Heart left ventricle (tissue), 16 donors: ENCODE measurements around the gene OGDHL. TPM values are rescaled to one million over a fixed set of nuclear protein-coding genes. Genes with fewer than 3 reads are reported as not detected.

Experiments
- ATAC-seq, 4 donors: fragments of 200-7000 bp; cut with Tn5 transposase; one replicate each; pipeline ENCODE4 v1.9.1; 2020 to 2022; ENCODE audit warnings: moderate library complexity in 4 of 4, mild to moderate bottlenecking in 3 of 4, moderate number of reproducible peaks in 1 of 4
- DNase-seq, 5 donors: peaks; one replicate each; pipeline ENCODE4 v3.0.0-alpha.2; 2020
- H3K27ac ChIP-seq, 12 donors: fragments of 200-600 bp; sonication (generic) in 4 of 12; one replicate each; pipeline versions ENCODE4 v1.5.0 to v1.8.0; 2016 to 2022; ENCODE audit warnings: mild to moderate bottlenecking in 2 of 12
- H3K27me3 ChIP-seq, 9 donors: fragments of 200-600 bp; sonication (generic) in 2 of 9; one replicate each; pipeline versions ENCODE4 v1.5.1 to v1.8.0; 2016 to 2022; ENCODE audit warnings: mild to moderate bottlenecking in 3 of 9
- H3K36me3 ChIP-seq, 9 donors: fragments of 200-600 bp; sonication (generic) in 2 of 9; one replicate each; pipeline versions ENCODE4 v1.5.0 to v1.8.0; 2018 to 2022; ENCODE audit warnings: mild to moderate bottlenecking in 2 of 9
- H3K4me1 ChIP-seq, 12 donors: fragments of 200-600 bp; sonication (generic) in 4 of 12; one replicate each; pipeline versions ENCODE4 v1.5.0 to v1.8.0; 2016 to 2022; ENCODE audit warnings: mild to moderate bottlenecking in 3 of 12
- H3K4me3 ChIP-seq, 12 donors: fragments of 200-600 bp; sonication (generic) in 4 of 12; one replicate each; pipeline versions ENCODE4 v1.5.0 to v1.8.0; 2017 to 2022; ENCODE audit warnings: mild to moderate bottlenecking in 9 of 12, moderate library complexity in 4 of 12
- H3K9me3 ChIP-seq, 12 donors: fragments of 200-600 bp; sonication (generic) in 4 of 12; one replicate each; pipeline versions ENCODE4 v1.5.0 to v1.8.0; 2016 to 2022; ENCODE audit warnings: mild to moderate bottlenecking in 1 of 12
- CTCF ChIP-seq, 12 donors: fragments of 200-600 bp; sonication (generic) in 4 of 12; IDR thresholded peaks; one replicate each; pipeline versions ENCODE4 v1.5.0 to v1.8.0; 2018 to 2022; ENCODE audit warnings: antibody characterized with exemption in 12 of 12, mild to moderate bottlenecking in 5 of 12
- POLR2A ChIP-seq, 2 donors: fragments of 450-650 bp; IDR thresholded peaks; one replicate each; pipeline ENCODE4 v1.6.1; 2017; ENCODE audit warnings: antibody characterized with exemption in 2 of 2, mild to moderate bottlenecking in 2 of 2, moderate library complexity in 2 of 2
- WGBS, 4 donors: extraction: QIAGEN DNeasy Blood & Tissue Kit in 2 of 4; methylation state at CpG; one replicate each; pipeline versions ENCODE4 v1.1.5 to v1.1.7; 2013 to 2018; 5-methylcytosine and 5-hydroxymethylcytosine counted together
- intact Hi-C, 10 donors: fragments of 100-400 bp; cut with DNase I; formaldehyde crosslinking; loops; one replicate each; pipeline versions ENCODE4 v1.11.1 to v1.14.2; 2022
- polyA plus RNA-seq, 2 donors: library from polyadenylated mRNA; stranded (reverse); fragments of 200-250 nt; gene quantifications; one replicate each; pipeline ENCODE4 v1.2.3, GENCODE V29; 2013
- total RNA-seq, 9 donors: library from RNA; depleted of rRNA in 2 of 9; stranded (reverse); fragments of >200 nt in 2 of 9; fragmentation: NEBNext Ultra II Directional in 3 of 9; extraction: Animal tissue kit (Norgen Biotek cat#: 25700) in 3 of 9; gene quantifications; one replicate each; pipeline versions ENCODE4 v1.1.0 to v1.2.4, GENCODE V29; 2016 to 2023
- donor health status: ischemic (EF 13 %, LVEDD 7.1; RV severe dilation, severe dysfunction).
- donor health status: healthy with polysubstance abuse.
- donor health status: DM: no; HTN: yes; CAD: no.
- donor health status: DM: no; HTN: no; CAD: no.
- donor health status: ischemic (EF 25% LVEDD 6.9; RV normal size, moderate dysfunction).
- donor health status: ischemic (EF 25% LVEDD 5.7; RV mildly dilated, moderate dysfunction).
- donor health status: healthy.
- donor health status: DM: yes; HTN: yes; CAD: no.
- donor health status: ischemic (EF 35%, LVEDD 5.7; RV mildly dilated, moderate dysfunction).
- donor health status: nonischemic (EF 11% LVEDD 7.7; RV severe dilation, severe dysfunction).
- donor health status: DM: yes; HTN: yes; CAD: no.
- donor health status: PGD.
- donor health status: ischemic (EF 29% LVEDD 5.4; RV normal size, mild dysfunction).
- donor health status: nonischemic (EF 23%, LVEDD 6.1; RV moderate dilation, normal function).

Gene OGDHL
- total and polyA plus RNA-seq, 11 donors, result 0.18 to 11.3 (median 1.5) TPM

DNA sequence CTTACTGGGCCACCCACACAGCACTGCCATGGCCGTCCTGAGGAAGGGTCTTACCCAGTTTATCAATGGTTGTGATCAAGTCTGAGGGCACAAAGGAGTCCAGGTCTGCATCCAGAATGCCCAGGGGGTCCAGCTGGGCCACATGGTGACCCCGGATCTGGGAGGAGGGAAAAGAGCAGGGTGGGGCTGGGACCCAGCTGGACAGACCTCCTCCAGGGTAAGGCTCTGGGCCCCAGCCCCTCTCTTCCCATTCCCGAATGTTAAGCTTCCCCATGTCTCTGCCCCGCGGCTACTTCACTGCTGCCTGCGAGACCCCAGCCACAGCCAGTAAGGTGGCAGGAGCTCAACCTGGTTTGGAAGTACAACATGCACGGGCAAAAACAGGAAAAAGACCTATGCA, 9.5 kb downstream of the OGDHL start:
- TF ChIP-seq POLR2A (IDR thresholded peaks at IDR 0.05) (no peak), CTCF (IDR thresholded peaks at IDR 0.05) (no peak)
- Histone ChIP-seq H3K4me3 (no peak overlapping the region), H3K4me1 (no peaks in the 10 kb centered on the region), H3K36me3 (no peaks in the 10 kb centered on the region), H3K27ac (no peak overlapping the region), H3K9me3 (no peaks in the 10 kb centered on the region), H3K27me3 (peaks cover 0 to 3% (median 0%) of the 10 kb centered on the region in 9 donors)
- 83 to 86% (median 85%) methylated on average over 6 to 7 of the region's 7 CpGs for WGBS, 4 donors
- ATAC-seq (no peak), DNase-seq (no peak)
- intact Hi-C loops, result loop anchor here in 1 of 10 donors (10.0 kb wide), 1 partner anchor 148 kb away; no protein-coding TSS in a partner anchor

- Histone ChIP-seq H3K4me1 (no peaks in the 10 kb centered on the region), H3K27ac (no peak overlapping the region), H3K36me3 (no peaks in the 10 kb centered on the region), H3K9me3 (no peaks in the 10 kb centered on the region), H3K4me3 (no peak overlapping the region), H3K27me3 (peaks cover 0 to 3% (median 0%) of the 10 kb centered on the region in 9 donors)
- no peak for TF ChIP-seq CTCF (IDR thresholded peaks at IDR 0.05)
- no peak for TF ChIP-seq POLR2A (IDR thresholded peaks at IDR 0.05)
- WGBS, 4 donors, result 69 to 76% (median 73%) methylated on average over 20 of the region's 20 CpGs
- DNase-seq (no peak), ATAC-seq (no peak)
- intact Hi-C loops, result loop anchor here in 1 of 10 donors (10.0 kb wide), 1 partner anchor 147 kb away; no protein-coding TSS in a partner anchor
These were observed 10.2 kb downstream of the OGDHL start for GRCh38 chr10:49751636-49752510.

DNA sequence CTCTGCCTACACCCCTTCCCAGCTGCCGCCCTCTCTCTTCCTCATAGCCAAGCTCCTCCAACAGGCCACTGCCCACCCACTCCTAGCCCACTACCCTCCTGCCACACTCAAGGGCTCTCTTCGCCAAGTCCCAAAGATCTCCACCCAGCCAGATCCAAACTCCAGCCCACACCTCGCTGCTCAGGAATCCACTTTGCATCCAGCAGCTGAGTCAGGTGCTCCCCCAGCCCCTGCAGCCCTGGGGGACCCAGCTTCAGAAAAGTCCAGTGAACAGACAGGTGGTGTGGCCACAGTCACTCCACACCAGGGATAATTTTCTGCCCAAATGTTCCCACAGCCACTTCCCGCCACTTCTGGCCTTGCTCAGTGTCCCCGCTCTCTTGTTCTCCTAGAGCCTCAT, 10.9 kb downstream of the OGDHL start:
- ATAC-seq (no peak), DNase-seq (no peak)
- H3K9me3 ChIP-seq, result no peaks in the 10 kb centered on the region
- H3K27me3 ChIP-seq, result peaks cover 0 to 3% (median 0%) of the 10 kb centered on the region in 9 donors
- 86 to 93% (median 90%) methylated on average over 5 of the region's 5 CpGs for WGBS, 4 donors
- intact Hi-C loops, result loop anchor here in 1 of 10 donors (10.0 kb wide), 1 partner anchor 146 kb away; no protein-coding TSS in a partner anchor
- TF ChIP-seq CTCF (IDR thresholded peaks at IDR 0.05) (no peak), POLR2A (IDR thresholded peaks at IDR 0.05) (no peak)
- no peak overlapping the region for H3K27ac ChIP-seq
- H3K4me3 ChIP-seq, result no peak overlapping the region
- H3K4me1 ChIP-seq, result no peaks in the 10 kb centered on the region
- H3K36me3 ChIP-seq, result no peaks in the 10 kb centered on the region

GRCh38 chr10:49750546-49750945, 11.6 kb downstream of the OGDHL start:
- 81 to 87% (median 86%) methylated on average over 9 of the region's 9 CpGs for WGBS, 4 donors
- ATAC-seq, result no peak
- Histone ChIP-seq H3K4me3 (no peak overlapping the region), H3K27me3 (peaks cover 0 to 3% (median 0%) of the 10 kb centered on the region in 9 donors), H3K27ac (no peak overlapping the region), H3K36me3 (no peaks in the 10 kb centered on the region), H3K9me3 (no peaks in the 10 kb centered on the region), H3K4me1 (no peaks in the 10 kb centered on the region)
- no peak for TF ChIP-seq CTCF (IDR thresholded peaks at IDR 0.05)
- TF ChIP-seq POLR2A (IDR thresholded peaks at IDR 0.05), result no peak
- intact Hi-C loops, result loop anchor here in 1 of 10 donors (10.0 kb wide), 1 partner anchor 146 kb away; no protein-coding TSS in a partner anchor
- DNase-seq, result no peak
